PC-9 (cell line): ENCODE data around the gene PURA. TPM values are rescaled to one million over a fixed set of nuclear protein-coding genes. Genes with fewer than 3 reads are reported as not detected.

Experiments
- BruUV-seq: library from RNA; stranded (reverse); fragments of 400-500 nt; replicated peaks from 2 replicates; lab custom pipeline; 2021; lab: Mats Ljungman, UMichigan
- CTCF ChIA-PET: fragments of 300-600 bp; sonication (Branson Sonifier 250); formaldehyde crosslinking; loops from one replicate; lab custom pipeline; 2022; ENCODE audit warnings: antibody characterized with exemption; lab: Charles Lee
- POLR2A ChIA-PET: fragments of 300-600 bp; sonication (Branson Sonifier 250); formaldehyde crosslinking; loops from one replicate; lab custom pipeline; 2022; ENCODE audit warnings: antibody characterized with exemption; ENCODE audit not compliant: unreplicated experiment; lab: Charles Lee
- DNase-seq, 2 experiments: peaks; one replicate each; pipeline versions ENCODE4 v3.0.0 to v3.0.0-alpha.2; 2015 to 2022; ENCODE audit warnings: mixed read lengths in 1 of 2
- H2AFZ ChIP-seq: fragments of 200-600 bp; sonication (generic); 2 replicates; pipeline ENCODE4 v1.8.1; 2017; ENCODE audit warnings: antibody characterized with exemption
- H3F3A ChIP-seq: fragments of 200-600 bp; sonication (generic); 2 replicates; pipeline ENCODE4 v1.8.1; 2017; ENCODE audit warnings: antibody characterized with exemption, mild to moderate bottlenecking, low read depth; ENCODE audit not compliant: insufficient read depth
- H3K27ac ChIP-seq: fragments of 200-600 bp; sonication (generic); 2 replicates; pipeline ENCODE4 v1.6.1; 2016; ENCODE audit warnings: mixed run types
- H3K27me3 ChIP-seq: fragments of 200-600 bp; sonication (generic); 2 replicates; pipeline ENCODE4 v1.6.1; 2016; ENCODE audit warnings: low read depth, mixed run types; ENCODE audit not compliant: insufficient read depth
- H3K36me3 ChIP-seq: fragments of 200-600 bp; sonication (generic); 2 replicates; pipeline ENCODE4 v1.6.1; 2016; ENCODE audit warnings: low read depth, mixed run types
- H3K4me1 ChIP-seq: fragments of 200-600 bp; sonication (generic); replicated peaks from 2 replicates; pipeline ENCODE4 v1.6.1; 2016; ENCODE audit warnings: mixed run types; ENCODE audit not compliant: insufficient read depth
- H3K4me2 ChIP-seq: fragments of 200-600 bp; sonication (generic); 2 replicates; pipeline ENCODE4 v1.6.1; 2017; ENCODE audit warnings: mixed run types
- H3K4me3 ChIP-seq: fragments of 200-600 bp; sonication (generic); 2 replicates; pipeline ENCODE4 v1.6.1; 2016; ENCODE audit warnings: mixed run types
- H3K79me2 ChIP-seq: fragments of 200-600 bp; sonication (generic); 2 replicates; pipeline ENCODE4 v1.6.1; 2017; ENCODE audit warnings: low read depth, mixed run types
- H3K9me2 ChIP-seq: fragments of 200-600 bp; sonication (generic); 2 replicates; pipeline ENCODE4 v1.8.1; 2017; ENCODE audit warnings: mild to moderate bottlenecking; ENCODE audit not compliant: insufficient read depth
- H3K9me3 ChIP-seq: fragments of 200-600 bp; sonication (generic); 2 replicates; pipeline ENCODE4 v1.8.1; 2016; ENCODE audit warnings: low read depth; ENCODE audit not compliant: insufficient read depth
- H4K20me1 ChIP-seq: fragments of 200-600 bp; sonication (generic); 2 replicates; pipeline ENCODE4 v1.8.1; 2017; ENCODE audit not compliant: insufficient read depth
- CTCF ChIP-seq: fragments of 200-600 bp; sonication (generic); conservative IDR thresholded peaks from 2 replicates; pipeline ENCODE4 v1.6.1; 2017; ENCODE audit warnings: mixed run types, antibody characterized with exemption, mild to moderate bottlenecking, moderate library complexity
- EZH2 ChIP-seq: fragments of 200-600 bp; sonication (generic); IDR thresholded peaks from 2 replicates; pipeline ENCODE4 v1.8.0; 2017; ENCODE audit warnings: antibody characterized with exemption, low read depth
- intact Hi-C: fragments of 100-400 bp; cut with micrococcal nuclease; formaldehyde crosslinking; loops from one replicate; pipeline ENCODE4 v1.10.0; 2022; ENCODE audit not compliant: unreplicated experiment
- total RNA-seq: library from RNA; stranded (reverse); gene quantifications from 2 replicates; pipeline ENCODE4 v1.2.3, GENCODE V29; 2021

Gene PURA
- total RNA-seq, 1 experiment from 2014 or later, result 13.6 TPM

GRCh38 chr5:140090251-140090650, 23.7 kb upstream of the PURA start:
- Histone ChIP-seq H3K9me2 (no peaks in the 10 kb centered on the region), H3K9me3 (peaks cover 9% of the 10 kb centered on the region; the same call in 1 of the 2 replicates), H3F3A (no peaks in the 10 kb centered on the region), H3K4me1 (no peaks in the 10 kb centered on the region), H4K20me1 (no peaks in the 10 kb centered on the region), H3K27me3 (peaks cover 17% of the 10 kb centered on the region; the same call in 1 of the 2 replicates), H3K36me3 (no peaks in the 10 kb centered on the region), H3K27ac (no peak overlapping the region), H3K4me3 (no peak overlapping the region), H3K79me2 (no peaks in the 10 kb centered on the region), H3K4me2 (no peak overlapping the region), H2AFZ (no peak overlapping the region)
- BruUV-seq, result no TSS peak
- intact Hi-C loops, result no loop called here
- POLR2A ChIA-PET, result no interaction called here
- no peak for DNase-seq
- no peak for TF ChIP-seq EZH2
- no peak for TF ChIP-seq CTCF
- CTCF ChIA-PET, result interaction anchor here (0.6 kb wide), 1 partner anchor 338 kb away, joined by 3 read pairs; no protein-coding TSS in a partner anchor

GRCh38 chr5:140093179-140093578, 20.7 kb upstream of the PURA start:
- DNase-seq, result no peak
- Histone ChIP-seq H3K4me3 (no peak overlapping the region), H3K36me3 (no peaks in the 10 kb centered on the region), H3K79me2 (no peaks in the 10 kb centered on the region), H3K4me1 (no peaks in the 10 kb centered on the region), H3K4me2 (no peak overlapping the region), H3K9me2 (no peaks in the 10 kb centered on the region), H3K27ac (no peak overlapping the region), H2AFZ (no peak overlapping the region), H3K9me3 (peaks cover 9% of the 10 kb centered on the region; the same call in 1 of the 2 replicates), H3F3A (no peaks in the 10 kb centered on the region), H4K20me1 (no peaks in the 10 kb centered on the region), H3K27me3 (peaks cover 10% of the 10 kb centered on the region; the same call in 1 of the 2 replicates)
- intact Hi-C loops, result no loop called here
- TF ChIP-seq CTCF, result no peak
- TF ChIP-seq EZH2, result no peak
- BruUV-seq, result no TSS peak
- ChIA-PET CTCF (no interaction called here), POLR2A (no interaction called here)

GRCh38 chr5:140093866-140094265, 20.0 kb upstream of the PURA start:
- no peaks in the 10 kb centered on the region for H3K36me3 ChIP-seq
- CTCF ChIA-PET, result no interaction called here
- POLR2A ChIA-PET, result no interaction called here
- H2AFZ ChIP-seq, result no peak overlapping the region
- TF ChIP-seq CTCF (no peak), EZH2 (no peak)
- peaks cover 10% of the 10 kb centered on the region; the same call in 1 of the 2 replicates for H3K27me3 ChIP-seq
- H3K4me2 ChIP-seq, result no peak overlapping the region
- peaks cover 9% of the 10 kb centered on the region; the same call in 1 of the 2 replicates for H3K9me3 ChIP-seq
- H3F3A ChIP-seq, result no peaks in the 10 kb centered on the region
- H3K27ac ChIP-seq, result no peak overlapping the region
- no peaks in the 10 kb centered on the region for H4K20me1 ChIP-seq
- intact Hi-C loops, result no loop called here
- H3K4me3 ChIP-seq, result no peak overlapping the region
- no peak for DNase-seq
- no TSS peak for BruUV-seq
- no peaks in the 10 kb centered on the region for H3K79me2 ChIP-seq
- H3K9me2 ChIP-seq, result no peaks in the 10 kb centered on the region
- no peaks in the 10 kb centered on the region for H3K4me1 ChIP-seq
